Esophagus squamous epithelium (tissue), 4 donors: ENCODE measurements around the gene SLC9A9.

Experiments
- POLR2A ChIP-seq, 4 donors: fragments of 450-650 bp; IDR thresholded peaks; one replicate each; pipeline ENCODE4 v1.6.1; 2017; ENCODE audit warnings: antibody characterized with exemption in 4 of 4, mild to moderate bottlenecking in 4 of 4, moderate library complexity in 3 of 4
- TF ChIP-seq, protein P1 (sequence below), 6 experiments: fragments of 450-650 bp in 4 of 6; fragments of 200-600 bp in 2 of 6; sonication (generic) in 2 of 6; IDR thresholded peaks; one replicate each; pipeline ENCODE4 v1.5.1; 2016 to 2019; ENCODE audit warnings: antibody characterized with exemption in 6 of 6, mild to moderate bottlenecking in 4 of 6, moderate library complexity in 4 of 6

DNA sequence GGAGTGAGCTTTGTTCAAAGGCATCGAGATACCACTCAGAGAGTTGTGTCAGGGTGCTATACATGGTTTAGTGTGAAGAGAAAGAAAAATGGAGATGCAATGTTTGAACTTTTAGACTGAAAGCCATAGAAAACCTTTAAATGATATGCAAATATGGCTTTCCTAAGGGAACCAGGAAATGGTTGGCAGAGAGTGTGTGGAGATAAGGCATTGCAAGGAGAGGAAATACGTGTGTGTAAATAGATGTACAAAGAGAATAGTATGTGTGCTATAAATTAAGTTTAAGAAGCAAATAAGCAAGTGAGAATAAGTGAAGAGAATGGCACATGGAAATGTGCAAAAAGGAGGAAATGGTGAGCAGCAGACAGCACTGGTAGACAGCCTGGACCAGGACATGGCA lies 198.1 kb downstream of the SLC9A9 start:
- TF ChIP-seq, protein P1, sequence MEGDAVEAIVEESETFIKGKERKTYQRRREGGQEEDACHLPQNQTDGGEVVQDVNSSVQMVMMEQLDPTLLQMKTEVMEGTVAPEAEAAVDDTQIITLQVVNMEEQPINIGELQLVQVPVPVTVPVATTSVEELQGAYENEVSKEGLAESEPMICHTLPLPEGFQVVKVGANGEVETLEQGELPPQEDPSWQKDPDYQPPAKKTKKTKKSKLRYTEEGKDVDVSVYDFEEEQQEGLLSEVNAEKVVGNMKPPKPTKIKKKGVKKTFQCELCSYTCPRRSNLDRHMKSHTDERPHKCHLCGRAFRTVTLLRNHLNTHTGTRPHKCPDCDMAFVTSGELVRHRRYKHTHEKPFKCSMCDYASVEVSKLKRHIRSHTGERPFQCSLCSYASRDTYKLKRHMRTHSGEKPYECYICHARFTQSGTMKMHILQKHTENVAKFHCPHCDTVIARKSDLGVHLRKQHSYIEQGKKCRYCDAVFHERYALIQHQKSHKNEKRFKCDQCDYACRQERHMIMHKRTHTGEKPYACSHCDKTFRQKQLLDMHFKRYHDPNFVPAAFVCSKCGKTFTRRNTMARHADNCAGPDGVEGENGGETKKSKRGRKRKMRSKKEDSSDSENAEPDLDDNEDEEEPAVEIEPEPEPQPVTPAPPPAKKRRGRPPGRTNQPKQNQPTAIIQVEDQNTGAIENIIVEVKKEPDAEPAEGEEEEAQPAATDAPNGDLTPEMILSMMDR (IDR thresholded peaks at IDR 0.05), result no peak
- no peak for TF ChIP-seq POLR2A (IDR thresholded peaks at IDR 0.05)
